HepG2 (cell line): ENCODE measurements around the gene MEGF6. TPM values are rescaled to one million over a fixed set of nuclear protein-coding genes. Genes with fewer than 3 reads are reported as not detected.

Experiments
- ATAC-seq: fragments of 200-7000 bp; cut with Tn5 transposase; 3 replicates; pipeline ENCODE4 v1.9.1; 2020; ENCODE audit warnings: mild to moderate bottlenecking, moderate library complexity
- BruUV-seq: library from RNA; stranded (reverse); fragments of 400-500 nt; replicated peaks from 2 replicates; lab custom pipeline; 2021; lab: Mats Ljungman, UMichigan
- CTCF ChIA-PET: fragments of 300-600 bp; formaldehyde crosslinking; extraction: SDS; loops from one replicate; lab custom pipeline; 2021; ENCODE audit warnings: low total read pairs, inconsistent platforms, low intra/inter-chr PET ratio; lab: Yijun Ruan, JAX
- POLR2A ChIA-PET: fragments of 350-600 bp; sonication (Branson Sonifier 250); formaldehyde crosslinking; loops from one replicate; lab custom pipeline; 2020; ENCODE audit warnings: antibody characterized with exemption, inconsistent platforms; lab: Yijun Ruan, JAX
- DNase-seq: peaks from one replicate; pipeline ENCODE4 v3.0.0-alpha.2; 2015; ENCODE audit warnings: low spot score
- FAIRE-seq: peaks from 3 replicates; lab custom pipeline; 2011; peaks lifted over from hg19 to GRCh38; lab: Jason Lieb, UNC
- H2AFZ ChIP-seq: one replicate; pipeline ENCODE4 v1.6.1; 2011; ENCODE audit warnings: low read length, inconsistent platforms
- H3K27ac ChIP-seq: fragments of 300-600 bp; 3 replicates; pipeline ENCODE4 v1.8.0; 2011; ENCODE audit warnings: mixed run types, mild to moderate bottlenecking, mixed read lengths, low read length, inconsistent platforms; ENCODE audit not compliant: insufficient read depth; ENCODE audit errors: extremely low read length
- H3K27me3 ChIP-seq, 2 experiments: fragments of 200-600 bp in 1 of 2; 2 replicates in 1 of 2; 3 replicates in 1 of 2; pipeline versions ENCODE4 v1.6.0 to v1.8.0; 2011; ENCODE audit warnings: low read length in 2 of 2, mild to moderate bottlenecking in 2 of 2, moderate library complexity in 2 of 2, inconsistent platforms in 1 of 2; ENCODE audit not compliant: insufficient read depth in 2 of 2, control insufficient read depth in 1 of 2
- H3K36me3 ChIP-seq, 2 experiments: fragments of 200-600 bp in 1 of 2; replicated peaks in 1 of 2; 2 replicates in 1 of 2; 3 replicates in 1 of 2; pipeline versions ENCODE4 v1.5.1 to v1.8.0; 2011; ENCODE audit warnings: low read length in 2 of 2, inconsistent platforms in 1 of 2; ENCODE audit not compliant: insufficient read depth in 2 of 2, control insufficient read depth in 1 of 2
- H3K4me1 ChIP-seq: 2 replicates; pipeline ENCODE4 v1.5.1; 2012; ENCODE audit warnings: low read length, inconsistent platforms; ENCODE audit not compliant: insufficient read depth
- H3K4me2 ChIP-seq: 2 replicates; pipeline ENCODE4 v1.6.0; 2011; ENCODE audit warnings: low read depth, low read length, inconsistent platforms
- H3K4me3 ChIP-seq, 3 experiments: fragments of 200-600 bp in 1 of 3; sonication (generic), shearing (Covaris generic) in 1 of 3; replicated peaks in 1 of 3; 2 replicates each; pipeline ENCODE4 v1.5.1; 2011 to 2016; ENCODE audit warnings: low read length in 3 of 3, inconsistent platforms in 2 of 3, low read depth in 2 of 3, mild to moderate bottlenecking in 2 of 3, control low read depth in 1 of 3, mixed read lengths in 1 of 3; ENCODE audit not compliant: insufficient read depth in 1 of 3
- H3K79me2 ChIP-seq: one replicate; pipeline ENCODE4 v1.6.1; 2011; ENCODE audit warnings: low read length, inconsistent platforms; ENCODE audit not compliant: insufficient read depth
- H3K9ac ChIP-seq: 2 replicates; pipeline ENCODE4 v1.6.0; 2011; ENCODE audit warnings: mild to moderate bottlenecking, low read depth, low read length, inconsistent platforms; ENCODE audit not compliant: insufficient read depth
- H3K9me3 ChIP-seq: 2 replicates; pipeline ENCODE4 v1.5.1; 2012; ENCODE audit warnings: mild to moderate bottlenecking, low read length
- H4K20me1 ChIP-seq: 2 replicates; pipeline ENCODE4 v1.6.0; 2011; ENCODE audit warnings: inconsistent platforms, mild to moderate bottlenecking, low read length, moderate library complexity; ENCODE audit not compliant: insufficient read depth
- CCDC6 ChIP-seq: sonication (generic); formaldehyde crosslinking; IDR thresholded peaks from 2 replicates; pipeline ENCODE4 v1.8.1; 2022; ENCODE audit warnings: mild to moderate bottlenecking, missing genetic modification reagents, moderate library complexity
- ETV5 ChIP-seq: IDR thresholded peaks from 2 replicates; pipeline ENCODE4 v1.6.1; 2018; ENCODE audit warnings: missing biosample characterization, missing genetic modification reagents, inconsistent platforms, borderline replicate concordance
- MXD4 ChIP-seq: IDR thresholded peaks from 2 replicates; pipeline ENCODE4 v1.6.1; 2016; ENCODE audit warnings: mild to moderate bottlenecking, missing biosample characterization, missing genetic modification reagents
- NFKB2 ChIP-seq: sonication (generic); formaldehyde crosslinking; IDR thresholded peaks from 2 replicates; pipeline ENCODE4 v1.4.0; 2020; ENCODE audit warnings: missing genetic modification reagents, borderline replicate concordance
- PHB2 ChIP-seq: fragments of 450-650 bp; IDR thresholded peaks from 2 replicates; pipeline ENCODE4 v1.6.1; 2018; ENCODE audit not compliant: partially characterized antibody
- PRMT3 ChIP-seq: sonication (generic); formaldehyde crosslinking; IDR thresholded peaks from 2 replicates; pipeline ENCODE4 v1.8.1; 2022; ENCODE audit warnings: low read depth, mild to moderate bottlenecking, moderate library complexity, missing genetic modification reagents, borderline replicate concordance
- SIN3B ChIP-seq: fragments of 150-350 bp; IDR thresholded peaks from 2 replicates; pipeline ENCODE4 v1.6.1; 2014; ENCODE audit warnings: low read length
- SP1 ChIP-seq, 2 experiments: fragments of 450-650 bp in 1 of 2; sonication (generic) in 1 of 2; formaldehyde crosslinking in 1 of 2; IDR thresholded peaks; 2 replicates each; pipeline versions ENCODE4 v1.4.0 to v1.6.1; 2016 to 2020; ENCODE audit warnings: missing genetic modification reagents in 1 of 2
- SRF ChIP-seq: IDR thresholded peaks from 2 replicates; pipeline ENCODE4 v1.6.1; 2011; ENCODE audit warnings: mild to moderate bottlenecking, low read depth, low read length, moderate library complexity
- TGIF2 ChIP-seq: IDR thresholded peaks from 2 replicates; pipeline ENCODE4 v1.6.1; 2016; ENCODE audit warnings: control low read depth, missing compliant biosample characterization
- WGBS: methylation state at CpG from one replicate; pipeline ENCODE4 v1.1.6; 2017; ENCODE audit warnings: low lambda C conversion rate; 5-methylcytosine and 5-hydroxymethylcytosine counted together
- in situ Hi-C: cut with HindIII; loops from 2 replicates; pipeline ENCODE4 v1.10.0; 2017; ENCODE audit warnings: low pct_unique_long_range_greater_than_20kb; ENCODE audit not compliant: extremely low pct_ligation_motif_present
- intact Hi-C: fragments of 100-400 bp; cut with micrococcal nuclease; formaldehyde crosslinking; loops from one replicate; pipeline ENCODE4 v1.10.0; 2022; ENCODE audit not compliant: unreplicated experiment
- polyA plus RNA-seq, 8 experiments: library from polyadenylated mRNA; depleted of rRNA in 3 of 8; stranded (reverse) in 7 of 8; unstranded in 1 of 8; fragments of >200 nt; fragmentation: Illumina TruSeq in 4 of 8; extraction: Trizol in 4 of 8; gene quantifications; 2 replicates each; pipeline versions ENCODE4 v1.2.1 to v1.2.3, GENCODE V29; 2011 to 2016; ENCODE audit warnings: low read depth in 4 of 8, missing spikeins in 1 of 8, mixed read lengths in 1 of 8; ENCODE audit not compliant: insufficient read depth in 1 of 8
- total RNA-seq, 5 experiments: library from RNA; depleted of rRNA; stranded (reverse); fragments of >200 nt; fragmentation: Illumina TruSeq; extraction: Trizol; gene quantifications; 2 replicates each; pipeline ENCODE4 v1.2.3, GENCODE V29; 2016; ENCODE audit warnings: low read depth in 1 of 5
- TF ChIP-seq, protein P1 (sequence below): sonication (generic); formaldehyde crosslinking; IDR thresholded peaks from 2 replicates; pipeline ENCODE4 v1.5.1; 2020; ENCODE audit warnings: missing genetic modification reagents, mild to moderate bottlenecking, borderline replicate concordance
- TF ChIP-seq, protein P2 (sequence below): sonication (generic); formaldehyde crosslinking; IDR thresholded peaks from 2 replicates; pipeline ENCODE4 v1.5.0; 2020; ENCODE audit warnings: missing genetic modification reagents
- TF ChIP-seq, protein P3 (sequence below): sonication (generic); formaldehyde crosslinking; IDR thresholded peaks from 2 replicates; pipeline ENCODE4 v1.4.0; 2020; ENCODE audit warnings: mild to moderate bottlenecking, missing genetic modification reagents

Gene MEGF6
- total and polyA plus RNA-seq, 2 of the 13 experiments (the other 11 are each of a cell fraction or from before 2014, with no cell fraction given): 1.9 TPM

DNA sequence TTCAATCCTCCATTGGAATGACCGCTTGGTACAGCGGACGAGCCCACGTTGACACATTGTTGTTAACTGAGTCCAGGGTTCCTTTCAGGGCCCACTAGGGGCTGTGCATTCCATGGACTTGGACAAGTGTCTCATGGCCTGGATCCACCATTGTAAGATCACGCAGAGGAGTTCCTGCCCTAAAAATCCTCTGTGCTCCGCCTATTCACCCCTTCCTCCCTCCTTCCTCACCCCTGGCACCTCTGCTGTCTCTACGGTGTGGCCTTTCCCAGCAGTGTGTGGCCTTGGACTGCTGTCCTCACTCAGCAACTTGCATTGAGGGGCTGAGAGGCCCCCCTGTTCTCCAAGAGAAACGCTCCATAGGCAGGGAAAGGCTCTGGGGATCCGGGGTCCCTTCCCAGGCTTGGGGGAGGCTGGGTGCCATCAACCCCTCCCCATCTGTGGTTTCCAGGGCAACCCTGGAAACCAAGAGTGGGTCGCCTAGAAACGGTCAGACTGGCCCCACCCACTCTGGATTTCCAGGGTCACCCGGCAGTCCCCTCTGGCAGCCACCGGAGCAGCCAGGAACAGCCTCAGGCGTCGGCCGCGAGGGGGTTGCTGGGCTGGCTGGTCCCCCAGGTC, 50.9 kb downstream of the MEGF6 start (continued):
- no peak for TF ChIP-seq PHB2
- no peak for TF ChIP-seq MXD4 (CRISPR knock-in tag)
- TF ChIP-seq NFKB2: no peak

DNA sequence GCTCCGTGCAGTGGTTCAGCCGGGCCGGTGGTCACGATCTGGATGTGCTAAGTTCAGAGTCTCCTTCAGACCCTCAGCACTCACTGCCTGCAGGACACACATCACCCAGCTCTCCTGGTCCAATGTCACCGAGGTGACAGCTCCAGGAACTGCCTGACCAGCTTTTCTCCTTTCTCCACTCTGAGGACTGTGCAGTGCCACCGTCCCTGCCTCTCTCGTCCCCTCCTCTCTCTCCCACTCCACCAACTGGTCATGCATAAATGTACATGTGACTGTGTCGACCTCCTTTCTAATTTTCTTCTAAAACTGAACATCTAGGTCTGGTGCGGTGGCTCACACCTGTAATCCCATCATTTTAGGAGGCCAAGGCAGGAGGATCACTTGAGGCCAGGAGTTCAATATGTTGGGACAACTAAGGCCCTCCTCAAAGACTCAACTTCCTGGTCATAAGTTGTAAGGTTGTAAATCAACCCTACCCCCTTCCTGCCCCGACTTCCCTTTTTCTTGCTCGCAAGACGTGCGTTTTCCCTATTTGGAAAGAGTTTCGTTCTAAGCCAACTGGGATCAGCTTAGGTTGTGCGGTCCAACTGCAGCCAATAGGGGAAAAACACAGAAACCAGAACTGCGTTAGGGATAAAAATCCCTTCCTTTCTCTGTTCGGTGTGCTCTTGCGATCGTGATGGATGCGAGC, 53.1 kb downstream of the MEGF6 start:
- Histone ChIP-seq H3K9me3 (no peaks in the 10 kb centered on the region), H3K27me3 (peaks cover 5 to 65% of the 10 kb centered on the region in 2 experiments; a peak in 4 of 5 replicates), H4K20me1 (peaks cover 4% of the 10 kb centered on the region; the same call in 1 of the 2 replicates), H3K27ac (no peak overlapping the region), H3K79me2 (no peaks in the 10 kb centered on the region), H3K9ac (no peak overlapping the region), H3K4me1 (peaks cover 6% of the 10 kb centered on the region; the same call in 1 of the 2 replicates), H3K36me3 (no peaks in the 10 kb centered on the region), H3K4me2 (no peak overlapping the region), H3K4me3 (no peak overlapping the region), H2AFZ (no peak overlapping the region)
- ChIA-PET CTCF (no interaction called here), POLR2A (no interaction called here)
- BruUV-seq: no TSS peak
- intact Hi-C loops (no loop called here), in situ Hi-C loops (no loop called here)
- FAIRE-seq (no peak), ATAC-seq (no peak), DNase-seq (no peak)
- 59% methylated on average over 16 of the region's 20 CpGs for WGBS
- TF ChIP-seq PRMT3 (CRISPR knock-in tag): no peak
- no peak for TF ChIP-seq SRF
- TF ChIP-seq CCDC6 (CRISPR knock-in tag): no peak
- TF ChIP-seq, protein P1, sequence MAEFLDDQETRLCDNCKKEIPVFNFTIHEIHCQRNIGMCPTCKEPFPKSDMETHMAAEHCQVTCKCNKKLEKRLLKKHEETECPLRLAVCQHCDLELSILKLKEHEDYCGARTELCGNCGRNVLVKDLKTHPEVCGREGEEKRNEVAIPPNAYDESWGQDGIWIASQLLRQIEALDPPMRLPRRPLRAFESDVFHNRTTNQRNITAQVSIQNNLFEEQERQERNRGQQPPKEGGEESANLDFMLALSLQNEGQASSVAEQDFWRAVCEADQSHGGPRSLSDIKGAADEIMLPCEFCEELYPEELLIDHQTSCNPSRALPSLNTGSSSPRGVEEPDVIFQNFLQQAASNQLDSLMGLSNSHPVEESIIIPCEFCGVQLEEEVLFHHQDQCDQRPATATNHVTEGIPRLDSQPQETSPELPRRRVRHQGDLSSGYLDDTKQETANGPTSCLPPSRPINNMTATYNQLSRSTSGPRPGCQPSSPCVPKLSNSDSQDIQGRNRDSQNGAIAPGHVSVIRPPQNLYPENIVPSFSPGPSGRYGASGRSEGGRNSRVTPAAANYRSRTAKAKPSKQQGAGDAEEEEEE (CRISPR knock-in tag): no peak
- no peak for TF ChIP-seq SP1 (IDR thresholded peaks at IDR 0.05)
- no peak for TF ChIP-seq SP1 (CRISPR knock-in tag; IDR thresholded peaks at IDR 0.05)
- TF ChIP-seq ETV5: no peak
- no peak for TF ChIP-seq SIN3B
- TF ChIP-seq, protein P2, sequence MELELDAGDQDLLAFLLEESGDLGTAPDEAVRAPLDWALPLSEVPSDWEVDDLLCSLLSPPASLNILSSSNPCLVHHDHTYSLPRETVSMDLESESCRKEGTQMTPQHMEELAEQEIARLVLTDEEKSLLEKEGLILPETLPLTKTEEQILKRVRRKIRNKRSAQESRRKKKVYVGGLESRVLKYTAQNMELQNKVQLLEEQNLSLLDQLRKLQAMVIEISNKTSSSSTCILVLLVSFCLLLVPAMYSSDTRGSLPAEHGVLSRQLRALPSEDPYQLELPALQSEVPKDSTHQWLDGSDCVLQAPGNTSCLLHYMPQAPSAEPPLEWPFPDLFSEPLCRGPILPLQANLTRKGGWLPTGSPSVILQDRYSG (CRISPR knock-in tag): no peak
- no peak for TF ChIP-seq TGIF2 (CRISPR knock-in tag)
- TF ChIP-seq, protein P3, sequence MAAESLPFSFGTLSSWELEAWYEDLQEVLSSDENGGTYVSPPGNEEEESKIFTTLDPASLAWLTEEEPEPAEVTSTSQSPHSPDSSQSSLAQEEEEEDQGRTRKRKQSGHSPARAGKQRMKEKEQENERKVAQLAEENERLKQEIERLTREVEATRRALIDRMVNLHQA: no peak
